HEK293 (cell line): ENCODE data around the gene VWA5A.

Experiments
- CTCF ChIA-PET: fragments of 350-600 bp; formaldehyde crosslinking; extraction: SDS; loops from one replicate; lab custom pipeline; 2021; ENCODE audit warnings: antibody characterized with exemption; lab: Yijun Ruan, JAX
- POLR2A ChIA-PET: fragments of 300-600 bp; formaldehyde crosslinking; extraction: SDS; loops from one replicate; lab custom pipeline; 2020; ENCODE audit warnings: antibody characterized with exemption, inconsistent platforms; lab: Yijun Ruan, JAX
- H3K27ac ChIP-seq: fragments of 200-500 bp; sonication (Bioruptor generic); 2 replicates; pipeline ENCODE4 v1.5.1; 2014; ENCODE audit warnings: low read depth, low read length, control low read depth, inconsistent platforms; ENCODE audit errors: extremely low read depth
- H3K36me3 ChIP-seq, 2 experiments: fragments of 200-500 bp in 1 of 2; sonication (Bioruptor generic) in 1 of 2; 1 replicate in 1 of 2; 2 replicates in 1 of 2; pipeline ENCODE4 v1.5.1; 2014 to 2017; ENCODE audit warnings: inconsistent platforms in 2 of 2, low read length in 2 of 2; ENCODE audit not compliant: control insufficient read depth in 2 of 2, insufficient read depth in 1 of 2
- H3K4me1 ChIP-seq: fragments of 200-500 bp; sonication (Bioruptor generic); 2 replicates; pipeline ENCODE4 v1.5.1; 2014; ENCODE audit warnings: mild to moderate bottlenecking, low read length, inconsistent platforms; ENCODE audit not compliant: control insufficient read depth, insufficient read depth
- H3K4me3 ChIP-seq: 2 replicates; pipeline ENCODE4 v1.5.1; 2011; ENCODE audit warnings: low read depth, mild to moderate bottlenecking, control low read depth, low read length, moderate library complexity
- H3K9me3 ChIP-seq: fragments of 200-500 bp; sonication (Bioruptor generic); 2 replicates; pipeline ENCODE4 v1.5.1; 2014; ENCODE audit warnings: low read depth, low read length, inconsistent platforms; ENCODE audit not compliant: control insufficient read depth, insufficient read depth
- EGR2 ChIP-seq: fragments of 450-650 bp; formaldehyde crosslinking; IDR thresholded peaks from 2 replicates; pipeline ENCODE4 v1.5.1; 2016; ENCODE audit warnings: low read depth, missing biosample characterization, missing genetic modification characterization
- KLF1 ChIP-seq: fragments of 450-650 bp; formaldehyde crosslinking; IDR thresholded peaks from 2 replicates; pipeline ENCODE4 v1.5.1; 2016; ENCODE audit warnings: missing biosample characterization, missing genetic modification characterization
- KLF10 ChIP-seq: fragments of 450-650 bp; IDR thresholded peaks from 2 replicates; pipeline ENCODE4 v1.5.1; 2018; ENCODE audit warnings: missing biosample characterization, mild to moderate bottlenecking, missing genetic modification characterization
- KLF16 ChIP-seq: fragments of 450-650 bp; formaldehyde crosslinking; IDR thresholded peaks from 2 replicates; pipeline ENCODE4 v1.5.1; 2017; ENCODE audit warnings: missing biosample characterization, missing genetic modification characterization
- SP2 ChIP-seq: fragments of 450-650 bp; formaldehyde crosslinking; IDR thresholded peaks from 2 replicates; pipeline ENCODE4 v1.5.1; 2016; ENCODE audit warnings: missing biosample characterization, missing genetic modification characterization
- SP3 ChIP-seq: fragments of 450-650 bp; formaldehyde crosslinking; IDR thresholded peaks from 2 replicates; pipeline ENCODE4 v1.5.1; 2016; ENCODE audit warnings: missing biosample characterization, missing genetic modification characterization
- ZBTB1 ChIP-seq: fragments of 450-650 bp; formaldehyde crosslinking; IDR thresholded peaks from 2 replicates; pipeline ENCODE4 v1.5.1; 2016; ENCODE audit warnings: missing biosample characterization, missing genetic modification characterization
- ZBTB17 ChIP-seq: fragments of 450-650 bp; formaldehyde crosslinking; IDR thresholded peaks from 2 replicates; pipeline ENCODE4 v1.5.1; 2016; ENCODE audit warnings: missing biosample characterization, missing genetic modification characterization
- ZFHX2 ChIP-seq: fragments of 450-650 bp; formaldehyde crosslinking; conservative IDR thresholded peaks from 2 replicates; pipeline ENCODE4 v1.5.1; 2016; ENCODE audit warnings: missing biosample characterization, missing genetic modification characterization
- ZFP37 ChIP-seq: fragments of 450-650 bp; formaldehyde crosslinking; IDR thresholded peaks from 2 replicates; pipeline ENCODE4 v1.5.1; 2016; ENCODE audit warnings: missing biosample characterization, missing genetic modification characterization
- ZFP41 ChIP-seq: fragments of 450-650 bp; formaldehyde crosslinking; IDR thresholded peaks from 2 replicates; pipeline ENCODE4 v1.5.1; 2016; ENCODE audit warnings: missing biosample characterization, missing genetic modification characterization, borderline replicate concordance
- ZFP69B ChIP-seq: fragments of 450-650 bp; formaldehyde crosslinking; IDR thresholded peaks from 2 replicates; pipeline ENCODE4 v1.5.1; 2016; ENCODE audit warnings: missing biosample characterization, missing genetic modification characterization
- ZNF138 ChIP-seq: fragments of 450-650 bp; formaldehyde crosslinking; IDR thresholded peaks from 2 replicates; pipeline ENCODE4 v1.5.1; 2016; ENCODE audit warnings: missing biosample characterization, missing genetic modification characterization, borderline replicate concordance
- ZNF169 ChIP-seq: fragments of 450-650 bp; formaldehyde crosslinking; IDR thresholded peaks from 2 replicates; pipeline ENCODE4 v1.5.1; 2016; ENCODE audit warnings: missing biosample characterization, missing genetic modification characterization
- ZNF335 ChIP-seq: fragments of 450-650 bp; formaldehyde crosslinking; conservative IDR thresholded peaks from 2 replicates; pipeline ENCODE4 v1.5.1; 2016; ENCODE audit warnings: missing biosample characterization, missing genetic modification characterization
- ZNF394 ChIP-seq: fragments of 450-650 bp; formaldehyde crosslinking; IDR thresholded peaks from 2 replicates; pipeline ENCODE4 v1.5.1; 2016; ENCODE audit warnings: missing biosample characterization, missing genetic modification characterization, mild to moderate bottlenecking, moderate library complexity, borderline replicate concordance
- ZNF416 ChIP-seq: fragments of 450-650 bp; formaldehyde crosslinking; IDR thresholded peaks from 2 replicates; pipeline ENCODE4 v1.5.1; 2016; ENCODE audit warnings: missing biosample characterization, missing genetic modification characterization
- ZNF433 ChIP-seq: fragments of 450-650 bp; formaldehyde crosslinking; IDR thresholded peaks from 2 replicates; pipeline ENCODE4 v1.5.1; 2016; ENCODE audit warnings: missing biosample characterization, missing genetic modification characterization, low read depth
- ZNF473 ChIP-seq: fragments of 450-650 bp; formaldehyde crosslinking; IDR thresholded peaks from 2 replicates; pipeline ENCODE4 v1.5.1; 2017; ENCODE audit warnings: missing biosample characterization, missing genetic modification characterization
- ZNF530 ChIP-seq: fragments of 450-650 bp; formaldehyde crosslinking; IDR thresholded peaks from 2 replicates; pipeline ENCODE4 v1.5.1; 2016; ENCODE audit warnings: low read depth, missing biosample characterization, missing genetic modification characterization
- ZNF555 ChIP-seq: fragments of 450-650 bp; formaldehyde crosslinking; conservative IDR thresholded peaks from 2 replicates; pipeline ENCODE4 v1.5.1; 2017; ENCODE audit warnings: missing biosample characterization, mild to moderate bottlenecking, missing genetic modification characterization, inconsistent platforms
- ZNF560 ChIP-seq: fragments of 450-650 bp; formaldehyde crosslinking; IDR thresholded peaks from 2 replicates; pipeline ENCODE4 v1.5.1; 2017; ENCODE audit warnings: missing biosample characterization, missing genetic modification characterization, borderline replicate concordance
- ZNF585B ChIP-seq: fragments of 450-650 bp; formaldehyde crosslinking; IDR thresholded peaks from 2 replicates; pipeline ENCODE4 v1.5.1; 2016; ENCODE audit warnings: missing biosample characterization, missing genetic modification characterization
- ZNF707 ChIP-seq: fragments of 450-650 bp; formaldehyde crosslinking; IDR thresholded peaks from 2 replicates; pipeline ENCODE4 v1.5.1; 2016; ENCODE audit warnings: missing biosample characterization, missing genetic modification characterization
- ZNF785 ChIP-seq: fragments of 450-650 bp; formaldehyde crosslinking; IDR thresholded peaks from 2 replicates; pipeline ENCODE4 v1.5.1; 2016; ENCODE audit warnings: missing biosample characterization, missing genetic modification characterization
- TF ChIP-seq, protein P1 (sequence below): sonication (generic); formaldehyde crosslinking; IDR thresholded peaks from 2 replicates; pipeline ENCODE4 v1.8.1; 2022; ENCODE audit warnings: mild to moderate bottlenecking, moderate library complexity, missing genetic modification reagents
- TF ChIP-seq, protein P2 (sequence below): fragments of 450-650 bp; formaldehyde crosslinking; IDR thresholded peaks from 2 replicates; pipeline ENCODE4 v1.5.1; 2016; ENCODE audit warnings: missing biosample characterization, missing genetic modification characterization
- TF ChIP-seq, protein P3 (sequence below): fragments of 450-650 bp; formaldehyde crosslinking; IDR thresholded peaks from 2 replicates; pipeline ENCODE4 v1.5.1; 2016; ENCODE audit warnings: missing biosample characterization, missing genetic modification characterization
- TF ChIP-seq, protein P4 (sequence below): fragments of 450-650 bp; formaldehyde crosslinking; IDR thresholded peaks from 2 replicates; pipeline ENCODE4 v1.5.1; 2016; ENCODE audit warnings: missing biosample characterization, missing genetic modification characterization

The VWA5A gene

DNA sequence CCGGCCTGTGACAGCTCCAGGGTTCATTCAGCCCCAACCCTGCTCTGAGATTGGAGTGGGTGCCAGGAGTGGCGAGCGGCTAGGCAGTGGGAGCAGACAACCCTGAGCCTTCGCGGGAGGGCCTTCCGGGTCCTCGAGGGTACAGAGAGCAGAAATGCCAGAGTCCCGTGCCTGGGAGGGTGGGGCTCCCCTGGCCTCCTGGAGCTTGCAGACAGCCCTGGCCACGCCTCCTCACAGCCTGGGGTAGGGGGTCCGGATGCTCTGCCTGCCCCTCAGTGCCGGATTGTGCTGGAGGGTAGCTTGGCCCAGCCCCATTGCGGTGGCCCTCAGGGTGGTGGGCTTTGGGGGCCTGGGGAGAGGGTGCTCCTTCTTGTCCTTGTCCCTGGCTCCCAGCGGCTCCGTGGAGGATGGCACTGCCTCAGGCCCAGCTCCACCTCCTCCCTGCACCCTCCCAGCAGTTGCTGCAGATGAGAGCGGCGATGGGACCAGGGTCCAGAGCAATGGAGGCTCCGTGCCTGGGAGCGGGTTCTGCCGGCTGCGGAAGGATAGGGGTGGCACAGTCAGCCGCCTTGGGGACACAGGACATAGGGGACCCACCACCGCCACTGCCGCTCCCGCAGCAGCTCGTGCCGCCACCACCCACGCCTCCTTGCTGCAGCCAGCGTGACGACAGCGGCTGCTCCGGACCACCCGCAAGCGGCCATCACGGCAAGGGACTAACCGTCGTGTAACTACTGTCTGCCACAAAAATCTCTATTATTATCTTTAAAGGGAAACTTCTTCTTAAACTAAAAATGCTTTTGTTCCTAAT is 39.2 kb upstream of the VWA5A start (continued):
- TF ChIP-seq KLF16 (tag by site-specific recombination), result no peak
- TF ChIP-seq, protein P1, sequence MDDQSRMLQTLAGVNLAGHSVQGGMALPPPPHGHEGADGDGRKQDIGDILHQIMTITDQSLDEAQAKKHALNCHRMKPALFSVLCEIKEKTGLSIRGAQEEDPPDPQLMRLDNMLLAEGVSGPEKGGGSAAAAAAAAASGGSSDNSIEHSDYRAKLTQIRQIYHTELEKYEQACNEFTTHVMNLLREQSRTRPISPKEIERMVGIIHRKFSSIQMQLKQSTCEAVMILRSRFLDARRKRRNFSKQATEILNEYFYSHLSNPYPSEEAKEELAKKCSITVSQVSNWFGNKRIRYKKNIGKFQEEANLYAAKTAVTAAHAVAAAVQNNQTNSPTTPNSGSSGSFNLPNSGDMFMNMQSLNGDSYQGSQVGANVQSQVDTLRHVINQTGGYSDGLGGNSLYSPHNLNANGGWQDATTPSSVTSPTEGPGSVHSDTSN, result peak; percentile 40; the same call in 1 of the 2 replicates
- no peak for TF ChIP-seq ZNF394 (tag by site-specific recombination)
- no peak for TF ChIP-seq KLF1 (tag by site-specific recombination)
- TF ChIP-seq ZNF335 (tag by site-specific recombination), result peak; percentile 80
- no peak for TF ChIP-seq ZNF169
- TF ChIP-seq ZFP69B (tag by site-specific recombination), result peak; percentile 69; the same call in 1 of the 2 replicates
- peak; percentile 36; the same call in 1 of the 2 replicates for TF ChIP-seq EGR2 (tag by site-specific recombination)
- TF ChIP-seq ZNF585B, result no peak
- no peak for TF ChIP-seq ZNF530 (tag by site-specific recombination)
- peak; percentile 46; the same call in 1 of the 2 replicates for TF ChIP-seq ZBTB17 (tag by site-specific recombination)
- no peak for TF ChIP-seq ZNF555 (tag by site-specific recombination)
- TF ChIP-seq ZFHX2 (tag by site-specific recombination), result peak; percentile 60
- TF ChIP-seq ZNF560 (tag by site-specific recombination), result no peak
- TF ChIP-seq, protein P2, sequence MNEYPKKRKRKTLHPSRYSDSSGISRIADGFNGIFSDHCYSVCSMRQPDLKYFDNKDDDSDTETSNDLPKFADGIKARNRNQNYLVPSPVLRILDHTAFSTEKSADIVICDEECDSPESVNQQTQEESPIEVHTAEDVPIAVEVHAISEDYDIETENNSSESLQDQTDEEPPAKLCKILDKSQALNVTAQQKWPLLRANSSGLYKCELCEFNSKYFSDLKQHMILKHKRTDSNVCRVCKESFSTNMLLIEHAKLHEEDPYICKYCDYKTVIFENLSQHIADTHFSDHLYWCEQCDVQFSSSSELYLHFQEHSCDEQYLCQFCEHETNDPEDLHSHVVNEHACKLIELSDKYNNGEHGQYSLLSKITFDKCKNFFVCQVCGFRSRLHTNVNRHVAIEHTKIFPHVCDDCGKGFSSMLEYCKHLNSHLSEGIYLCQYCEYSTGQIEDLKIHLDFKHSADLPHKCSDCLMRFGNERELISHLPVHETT, result no peak
- no peak for TF ChIP-seq ZFP41 (tag by site-specific recombination)
- TF ChIP-seq, all 188 proteins: peak for 12

DNA sequence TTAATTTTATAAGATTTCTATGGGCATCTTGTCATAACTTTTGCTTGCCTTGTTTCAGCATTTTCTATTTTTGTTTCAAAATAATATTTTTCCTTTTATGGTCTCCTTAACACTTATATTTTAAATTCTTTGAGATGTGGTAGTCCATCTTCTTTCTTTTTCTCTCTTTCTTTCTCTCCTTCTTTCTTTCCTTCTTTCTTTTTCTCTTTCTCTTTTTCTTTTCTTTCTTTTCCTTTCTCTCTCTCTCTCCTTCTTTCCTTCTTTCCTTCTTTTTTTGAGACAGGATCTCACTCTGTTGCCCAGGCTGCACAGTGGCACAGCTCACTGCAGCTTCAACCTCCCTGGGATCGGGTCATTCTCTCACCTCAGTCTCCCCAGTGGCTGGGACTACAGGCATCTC is 38.0 kb upstream of the VWA5A start:
- ChIA-PET CTCF (interaction anchor here (0.5 to 2.4 kb wide), 4 partner anchors 8 to 481 kb away, joined by 3 to 12 read pairs (median 4); no protein-coding TSS in a partner anchor), POLR2A (no interaction called here)
- H3K27ac ChIP-seq, result no peak overlapping the region

More for the DNA sequence above, 38.0 kb upstream of the VWA5A start:
- no peaks in the 10 kb centered on the region for H3K4me1 ChIP-seq
- TF ChIP-seq, protein P3, sequence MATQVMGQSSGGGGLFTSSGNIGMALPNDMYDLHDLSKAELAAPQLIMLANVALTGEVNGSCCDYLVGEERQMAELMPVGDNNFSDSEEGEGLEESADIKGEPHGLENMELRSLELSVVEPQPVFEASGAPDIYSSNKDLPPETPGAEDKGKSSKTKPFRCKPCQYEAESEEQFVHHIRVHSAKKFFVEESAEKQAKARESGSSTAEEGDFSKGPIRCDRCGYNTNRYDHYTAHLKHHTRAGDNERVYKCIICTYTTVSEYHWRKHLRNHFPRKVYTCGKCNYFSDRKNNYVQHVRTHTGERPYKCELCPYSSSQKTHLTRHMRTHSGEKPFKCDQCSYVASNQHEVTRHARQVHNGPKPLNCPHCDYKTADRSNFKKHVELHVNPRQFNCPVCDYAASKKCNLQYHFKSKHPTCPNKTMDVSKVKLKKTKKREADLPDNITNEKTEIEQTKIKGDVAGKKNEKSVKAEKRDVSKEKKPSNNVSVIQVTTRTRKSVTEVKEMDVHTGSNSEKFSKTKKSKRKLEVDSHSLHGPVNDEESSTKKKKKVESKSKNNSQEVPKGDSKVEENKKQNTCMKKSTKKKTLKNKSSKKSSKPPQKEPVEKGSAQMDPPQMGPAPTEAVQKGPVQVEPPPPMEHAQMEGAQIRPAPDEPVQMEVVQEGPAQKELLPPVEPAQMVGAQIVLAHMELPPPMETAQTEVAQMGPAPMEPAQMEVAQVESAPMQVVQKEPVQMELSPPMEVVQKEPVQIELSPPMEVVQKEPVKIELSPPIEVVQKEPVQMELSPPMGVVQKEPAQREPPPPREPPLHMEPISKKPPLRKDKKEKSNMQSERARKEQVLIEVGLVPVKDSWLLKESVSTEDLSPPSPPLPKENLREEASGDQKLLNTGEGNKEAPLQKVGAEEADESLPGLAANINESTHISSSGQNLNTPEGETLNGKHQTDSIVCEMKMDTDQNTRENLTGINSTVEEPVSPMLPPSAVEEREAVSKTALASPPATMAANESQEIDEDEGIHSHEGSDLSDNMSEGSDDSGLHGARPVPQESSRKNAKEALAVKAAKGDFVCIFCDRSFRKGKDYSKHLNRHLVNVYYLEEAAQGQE (tag by site-specific recombination), result no peak
- TF ChIP-seq SP2 (no peak), ZNF138 (tag by site-specific recombination) (no peak), ZNF785 (tag by site-specific recombination) (no peak), KLF10 (tag by site-specific recombination) (no peak), SP3 (no peak), ZFHX2 (tag by site-specific recombination) (no peak), ZFP37 (tag by site-specific recombination) (no peak), ZBTB1 (tag by site-specific recombination) (no peak), ZNF433 (tag by site-specific recombination) (no peak), ZNF473 (no peak), ZNF416 (no peak), ZNF707 (tag by site-specific recombination) (no peak), ZNF560 (tag by site-specific recombination) (no peak)
- TF ChIP-seq, protein P4, sequence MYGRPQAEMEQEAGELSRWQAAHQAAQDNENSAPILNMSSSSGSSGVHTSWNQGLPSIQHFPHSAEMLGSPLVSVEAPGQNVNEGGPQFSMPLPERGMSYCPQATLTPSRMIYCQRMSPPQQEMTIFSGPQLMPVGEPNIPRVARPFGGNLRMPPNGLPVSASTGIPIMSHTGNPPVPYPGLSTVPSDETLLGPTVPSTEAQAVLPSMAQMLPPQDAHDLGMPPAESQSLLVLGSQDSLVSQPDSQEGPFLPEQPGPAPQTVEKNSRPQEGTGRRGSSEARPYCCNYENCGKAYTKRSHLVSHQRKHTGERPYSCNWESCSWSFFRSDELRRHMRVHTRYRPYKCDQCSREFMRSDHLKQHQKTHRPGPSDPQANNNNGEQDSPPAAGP (tag by site-specific recombination), result no peak
- H3K36me3 ChIP-seq, result no peaks in the 10 kb centered on the region
- H3K4me3 ChIP-seq, result no peak overlapping the region
- H3K9me3 ChIP-seq, result no peaks in the 10 kb centered on the region
